SK-N-SH treated with all-trans-retinoic acid at 6 μM for 48 hours (cell line): ENCODE measurements around the gene SHC3.

Experiments
- ARNTL ChIP-seq: fragments of 450-650 bp; formaldehyde crosslinking; IDR thresholded peaks from 2 replicates; pipeline ENCODE4 v1.5.0; 2020; ENCODE audit warnings: low read depth, mild to moderate bottlenecking, moderate library complexity, borderline replicate concordance
- BACH2 ChIP-seq: fragments of 250-450 bp; sonication (Bioruptor Pico); IDR thresholded peaks from 2 replicates; pipeline ENCODE4 v1.9.0; 2021; ENCODE audit warnings: mild to moderate bottlenecking, borderline replicate concordance
- CSDC2 ChIP-seq: fragments of 250-450 bp; sonication (Bioruptor Pico); IDR thresholded peaks from 2 replicates; pipeline ENCODE4 v1.5.0; 2020; ENCODE audit warnings: mild to moderate bottlenecking, moderate library complexity
- ISL1 ChIP-seq: fragments of 250-450 bp; sonication (Bioruptor Pico); IDR thresholded peaks from 2 replicates; pipeline ENCODE4 v2.1.2; 2022; ENCODE audit warnings: mild to moderate bottlenecking, moderate library complexity
- OSR1 ChIP-seq: fragments of 250-450 bp; sonication (Bioruptor Pico); IDR thresholded peaks from 2 replicates; pipeline ENCODE4 v1.8.0; 2022; ENCODE audit warnings: moderate library complexity, mild to moderate bottlenecking, inconsistent platforms
- PPARA ChIP-seq: fragments of 250-450 bp; sonication (Bioruptor Pico); IDR thresholded peaks from 2 replicates; pipeline ENCODE4 v1.5.0; 2020; ENCODE audit warnings: mild to moderate bottlenecking, borderline replicate concordance
- TOX ChIP-seq: fragments of 250-450 bp; sonication (Bioruptor Pico); IDR thresholded peaks from 2 replicates; pipeline ENCODE4 v1.8.0; 2021; ENCODE audit warnings: mild to moderate bottlenecking, moderate library complexity, borderline replicate concordance
- ZC3H10 ChIP-seq: fragments of 250-450 bp; sonication (Bioruptor Pico); IDR thresholded peaks from 2 replicates; pipeline ENCODE4 v1.5.1; 2021; ENCODE audit warnings: mild to moderate bottlenecking, moderate library complexity
- ZFP3 ChIP-seq: fragments of 250-450 bp; sonication (Bioruptor Pico); IDR thresholded peaks from 2 replicates; pipeline ENCODE4 v1.5.0; 2020; ENCODE audit warnings: mild to moderate bottlenecking, moderate library complexity
- ZFP30 ChIP-seq: fragments of 450-650 bp; formaldehyde crosslinking; IDR thresholded peaks from 2 replicates; pipeline ENCODE4 v1.5.0; 2022; ENCODE audit warnings: mild to moderate bottlenecking, moderate library complexity
- ZNF8 ChIP-seq: fragments of 450-650 bp; formaldehyde crosslinking; IDR thresholded peaks from 2 replicates; pipeline ENCODE4 v1.5.0; 2020; ENCODE audit warnings: mild to moderate bottlenecking, moderate library complexity
- TF ChIP-seq, protein P1 (sequence below): fragments of 250-450 bp; sonication (Bioruptor Pico); IDR thresholded peaks from 2 replicates; pipeline ENCODE4 v1.5.1; 2021; ENCODE audit warnings: mild to moderate bottlenecking, moderate library complexity
- TF ChIP-seq, protein P2 (sequence below): fragments of 250-450 bp; sonication (Bioruptor Pico); IDR thresholded peaks from 2 replicates; pipeline ENCODE4 v1.5.1; 2020; ENCODE audit warnings: low read depth, mild to moderate bottlenecking, moderate library complexity
- TF ChIP-seq, protein P3 (sequence below): fragments of 250-450 bp; sonication (Bioruptor Pico); IDR thresholded peaks from 2 replicates; pipeline ENCODE4 v1.8.0; 2021; ENCODE audit warnings: low read depth, mild to moderate bottlenecking, moderate library complexity, borderline replicate concordance

DNA sequence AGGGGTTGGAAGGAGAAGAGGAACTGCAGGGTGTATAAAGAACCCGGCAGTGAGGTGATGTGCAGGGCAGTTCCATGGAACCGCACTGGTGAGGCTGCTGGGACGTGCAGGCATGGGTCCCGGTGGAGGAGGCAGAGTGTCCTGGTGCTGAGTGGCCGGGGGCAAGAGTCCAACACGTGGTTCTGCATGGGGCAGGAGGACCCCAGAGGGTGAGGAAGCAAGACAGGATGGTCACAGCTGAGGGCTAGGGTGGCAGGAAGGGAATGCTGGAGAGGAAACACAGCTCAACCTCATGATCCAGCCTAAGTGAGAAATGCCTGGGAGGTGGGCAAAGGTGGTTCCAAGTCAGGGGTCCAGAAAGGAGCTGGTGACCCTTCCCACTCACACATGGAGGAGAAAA is 100.2 kb downstream of the SHC3 start:
- TF ChIP-seq, protein P1, sequence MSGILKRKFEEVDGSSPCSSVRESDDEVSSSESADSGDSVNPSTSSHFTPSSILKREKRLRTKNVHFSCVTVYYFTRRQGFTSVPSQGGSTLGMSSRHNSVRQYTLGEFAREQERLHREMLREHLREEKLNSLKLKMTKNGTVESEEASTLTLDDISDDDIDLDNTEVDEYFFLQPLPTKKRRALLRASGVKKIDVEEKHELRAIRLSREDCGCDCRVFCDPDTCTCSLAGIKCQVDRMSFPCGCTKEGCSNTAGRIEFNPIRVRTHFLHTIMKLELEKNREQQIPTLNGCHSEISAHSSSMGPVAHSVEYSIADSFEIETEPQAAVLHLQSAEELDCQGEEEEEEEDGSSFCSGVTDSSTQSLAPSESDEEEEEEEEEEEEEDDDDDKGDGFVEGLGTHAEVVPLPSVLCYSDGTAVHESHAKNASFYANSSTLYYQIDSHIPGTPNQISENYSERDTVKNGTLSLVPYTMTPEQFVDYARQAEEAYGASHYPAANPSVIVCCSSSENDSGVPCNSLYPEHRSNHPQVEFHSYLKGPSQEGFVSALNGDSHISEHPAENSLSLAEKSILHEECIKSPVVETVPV (CRISPR knock-in tag): no peak
- TF ChIP-seq ZNF8 (CRISPR knock-in tag) (no peak), ZFP30 (CRISPR knock-in tag) (no peak), PPARA (CRISPR knock-in tag) (no peak), CSDC2 (CRISPR knock-in tag) (no peak), ISL1 (no peak), BACH2 (no peak), ZC3H10 (no peak), ARNTL (CRISPR knock-in tag) (no peak), ZFP3 (CRISPR knock-in tag) (no peak), OSR1 (CRISPR knock-in tag) (no peak), TOX (CRISPR knock-in tag) (no peak)
- TF ChIP-seq, protein P2, sequence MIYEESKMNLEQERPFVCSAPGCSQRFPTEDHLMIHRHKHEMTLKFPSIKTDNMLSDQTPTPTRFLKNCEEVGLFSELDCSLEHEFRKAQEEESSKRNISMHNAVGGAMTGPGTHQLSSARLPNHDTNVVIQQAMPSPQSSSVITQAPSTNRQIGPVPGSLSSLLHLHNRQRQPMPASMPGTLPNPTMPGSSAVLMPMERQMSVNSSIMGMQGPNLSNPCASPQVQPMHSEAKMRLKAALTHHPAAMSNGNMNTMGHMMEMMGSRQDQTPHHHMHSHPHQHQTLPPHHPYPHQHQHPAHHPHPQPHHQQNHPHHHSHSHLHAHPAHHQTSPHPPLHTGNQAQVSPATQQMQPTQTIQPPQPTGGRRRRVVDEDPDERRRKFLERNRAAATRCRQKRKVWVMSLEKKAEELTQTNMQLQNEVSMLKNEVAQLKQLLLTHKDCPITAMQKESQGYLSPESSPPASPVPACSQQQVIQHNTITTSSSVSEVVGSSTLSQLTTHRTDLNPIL (CRISPR knock-in tag): no peak
- TF ChIP-seq, protein P3, sequence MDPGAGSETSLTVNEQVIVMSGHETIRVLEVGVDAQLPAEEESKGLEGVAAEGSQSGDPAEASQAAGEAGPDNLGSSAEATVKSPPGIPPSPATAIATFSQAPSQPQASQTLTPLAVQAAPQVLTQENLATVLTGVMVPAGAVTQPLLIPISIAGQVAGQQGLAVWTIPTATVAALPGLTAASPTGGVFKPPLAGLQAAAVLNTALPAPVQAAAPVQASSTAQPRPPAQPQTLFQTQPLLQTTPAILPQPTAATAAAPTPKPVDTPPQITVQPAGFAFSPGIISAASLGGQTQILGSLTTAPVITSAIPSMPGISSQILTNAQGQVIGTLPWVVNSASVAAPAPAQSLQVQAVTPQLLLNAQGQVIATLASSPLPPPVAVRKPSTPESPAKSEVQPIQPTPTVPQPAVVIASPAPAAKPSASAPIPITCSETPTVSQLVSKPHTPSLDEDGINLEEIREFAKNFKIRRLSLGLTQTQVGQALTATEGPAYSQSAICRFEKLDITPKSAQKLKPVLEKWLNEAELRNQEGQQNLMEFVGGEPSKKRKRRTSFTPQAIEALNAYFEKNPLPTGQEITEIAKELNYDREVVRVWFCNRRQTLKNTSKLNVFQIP (CRISPR knock-in tag): no peak
